Measurements from ENCODE around the gene MAGIX.
A peak's percentile ranks its signal among the peaks of the same experiment; 100 is the strongest.
"Not testable (repeated sequence)": the region's sequence is repeated elsewhere in the genome, so short reads cannot be mapped to it uniquely, and the experiment has no call there.

MAGIX gene

GRCh38 chrX:49162620-49163019, at the start of gene MAGIX:
Gene MAGIX, plus strand, starts transcription at chrX:49162758. Its CDS starts 132 bp downstream, at chrX:49162890.
- no peak for DNase-seq

DNA sequence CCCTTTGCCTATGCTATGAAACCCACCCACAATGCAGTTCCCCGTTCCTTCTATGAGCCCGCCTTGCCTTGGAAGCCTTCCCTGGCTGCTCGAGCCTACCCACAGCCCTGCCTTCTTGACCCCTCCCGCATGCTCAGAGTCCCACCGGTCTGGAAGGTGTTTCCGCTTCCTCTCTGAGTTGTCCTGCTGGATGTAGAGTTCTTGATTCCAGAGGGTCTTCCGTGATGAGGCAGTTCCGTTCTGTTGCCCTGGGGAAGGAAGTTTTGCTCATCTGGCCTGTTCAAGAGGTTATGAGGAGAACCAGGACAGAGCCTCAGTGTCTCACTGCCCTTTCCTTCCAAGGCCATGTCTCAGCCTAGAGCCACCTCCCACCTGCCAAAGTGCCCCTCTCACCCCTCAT, 46.5 kb upstream of the MAGIX start:
- DNase-seq = no peak

GRCh38 chrX:49116716-49117115, 45.8 kb upstream of the MAGIX start:
- DNase-seq = no peak

DNA sequence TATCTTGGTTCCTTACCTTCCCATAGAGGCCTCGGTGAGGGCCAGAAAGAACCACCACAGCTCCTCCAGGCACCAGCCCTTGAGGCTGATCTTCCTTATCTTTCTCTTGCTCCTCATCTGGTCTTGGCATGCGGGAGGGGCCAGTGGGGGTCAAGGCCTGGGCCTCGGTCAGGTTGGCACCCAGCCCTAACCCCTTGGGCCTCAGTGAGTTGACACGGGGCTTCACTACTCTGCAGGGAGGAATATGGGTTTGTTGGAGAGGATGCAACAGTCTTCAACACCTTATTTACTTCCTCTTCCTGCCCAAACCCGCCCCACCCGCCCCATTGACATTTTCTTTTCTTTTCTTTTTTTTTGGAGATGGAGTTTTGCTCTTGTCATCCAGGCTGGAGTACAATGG, 45.0 kb upstream of the MAGIX start:
- DNase-seq = no peak

- DNase-seq = no peak
These were observed 42.5 kb upstream of the MAGIX start for GRCh38 chrX:49120091-49120490.

GRCh38 chrX:49122499-49122898, 40.1 kb upstream of the MAGIX start:
- no peak for DNase-seq

DNA sequence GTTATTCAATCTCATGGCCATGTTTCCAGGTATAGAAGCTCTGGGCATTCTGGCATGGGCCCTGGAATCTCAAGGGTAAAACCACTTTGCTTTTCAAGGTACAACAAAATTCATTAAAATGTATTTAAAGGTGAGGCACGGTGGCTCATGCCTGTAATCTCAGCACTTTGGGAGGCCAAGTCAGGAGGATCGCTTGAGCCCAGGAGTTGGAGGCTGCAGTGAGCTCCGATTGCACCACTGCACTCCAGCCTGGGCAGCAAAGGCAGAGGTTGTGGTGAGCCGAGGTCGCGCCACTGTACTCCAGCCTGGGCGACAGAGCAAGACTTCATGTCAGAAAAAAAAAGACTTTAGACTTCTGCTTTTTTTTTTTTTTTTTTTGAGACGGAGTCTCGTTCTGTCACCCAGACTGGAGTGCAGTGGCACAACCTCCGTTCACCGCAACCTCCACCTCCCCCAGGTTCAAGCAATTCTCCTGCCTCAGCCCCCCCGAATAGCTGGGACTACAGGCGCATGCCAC, 34.8 kb upstream of the MAGIX start:
- not testable (repeated sequence) for DNase-seq

GRCh38 chrX:49129427-49129826, 33.1 kb upstream of the MAGIX start:
- no peak for DNase-seq

DNA sequence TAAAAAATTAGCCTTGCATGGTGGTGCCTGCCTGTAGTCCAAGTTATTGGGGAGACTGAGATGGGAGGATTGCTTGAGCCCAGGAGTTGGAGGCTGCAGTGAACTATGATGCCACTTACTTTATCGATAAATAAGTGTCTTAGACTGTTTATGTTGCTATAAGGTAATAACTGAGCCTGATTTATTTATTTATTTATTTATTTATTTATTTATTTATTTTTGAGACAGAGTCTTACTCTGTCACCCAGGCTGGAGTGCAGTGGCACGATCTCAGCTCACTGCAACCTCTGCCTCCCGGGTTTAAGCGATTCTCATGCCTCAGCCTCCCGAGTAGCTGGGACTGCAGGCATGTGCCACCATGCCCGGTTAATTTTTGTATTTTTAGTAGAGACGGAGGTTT, 30.3 kb upstream of the MAGIX start:
- not testable (repeated sequence) for DNase-seq

- no peak for DNase-seq
These were observed 28.8 kb upstream of the MAGIX start for GRCh38 chrX:49133759-49134158.

- no peak for DNase-seq
These were observed 25.1 kb upstream of the MAGIX start for GRCh38 chrX:49137492-49137891.

GRCh38 chrX:49139713-49140112, 22.8 kb upstream of the MAGIX start:
- DNase-seq = no peak

- DNase-seq = not testable (repeated sequence)
These were observed 20.3 kb upstream of the MAGIX start for GRCh38 chrX:49142264-49142663.

- not testable (repeated sequence) for DNase-seq
These were observed 19.4 kb upstream of the MAGIX start for GRCh38 chrX:49143154-49143553.

DNA sequence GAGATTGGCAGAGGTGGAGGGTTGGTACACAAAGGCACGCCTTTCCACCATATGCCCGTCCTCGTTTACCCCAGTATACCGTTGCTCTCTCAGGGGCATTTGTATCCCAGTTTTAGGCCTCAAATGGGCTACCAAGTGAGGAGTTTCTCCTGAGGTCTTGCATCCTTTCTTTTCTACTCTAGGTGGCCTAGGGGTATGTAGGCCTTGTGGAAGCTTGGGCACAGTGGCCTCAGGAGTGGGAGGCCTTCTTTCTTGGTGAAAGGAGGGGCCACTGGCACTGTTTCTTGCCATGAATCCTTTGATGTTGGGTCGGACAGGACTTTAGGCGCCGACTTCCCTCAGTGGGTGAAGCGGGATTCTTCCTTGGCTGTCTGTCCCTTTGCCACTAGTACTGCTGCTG, 15.3 kb upstream of the MAGIX start:
- no peak for DNase-seq

GRCh38 chrX:49147936-49148335, 14.6 kb upstream of the MAGIX start:
- DNase-seq = no peak

GRCh38 chrX:49148390-49149100, 14.0 kb upstream of the MAGIX start:
- not testable (repeated sequence) for DNase-seq

DNA sequence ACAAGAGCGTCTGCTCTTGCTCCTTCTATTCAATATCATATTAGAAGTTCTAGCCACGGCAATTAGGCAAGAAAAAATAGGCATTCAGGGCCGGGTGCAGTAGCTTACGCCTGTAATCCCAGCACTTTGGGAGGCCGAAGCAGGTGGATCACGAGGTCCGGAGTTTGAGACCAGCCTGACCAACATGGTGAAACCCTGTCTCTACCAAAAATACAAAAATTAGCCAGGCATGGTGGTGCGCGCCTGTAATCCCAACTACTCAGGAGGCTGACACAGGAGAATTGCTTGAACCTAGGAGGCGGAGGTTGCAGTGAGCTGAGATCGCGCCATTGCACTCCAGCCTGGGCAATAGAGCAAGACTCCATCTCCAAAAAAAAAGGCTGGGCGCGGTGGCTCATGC, 13.3 kb upstream of the MAGIX start:
- DNase-seq = not testable (repeated sequence)

- DNase-seq = no peak
These were observed 9.1 kb upstream of the MAGIX start for GRCh38 chrX:49153467-49153866.

GRCh38 chrX:49155243-49155899, 7.2 kb upstream of the MAGIX start:
- DNase-seq = peak; percentile 24

GRCh38 chrX:49155900-49156837, 6.4 kb upstream of the MAGIX start:
- peak; percentile 50 for DNase-seq

DNA sequence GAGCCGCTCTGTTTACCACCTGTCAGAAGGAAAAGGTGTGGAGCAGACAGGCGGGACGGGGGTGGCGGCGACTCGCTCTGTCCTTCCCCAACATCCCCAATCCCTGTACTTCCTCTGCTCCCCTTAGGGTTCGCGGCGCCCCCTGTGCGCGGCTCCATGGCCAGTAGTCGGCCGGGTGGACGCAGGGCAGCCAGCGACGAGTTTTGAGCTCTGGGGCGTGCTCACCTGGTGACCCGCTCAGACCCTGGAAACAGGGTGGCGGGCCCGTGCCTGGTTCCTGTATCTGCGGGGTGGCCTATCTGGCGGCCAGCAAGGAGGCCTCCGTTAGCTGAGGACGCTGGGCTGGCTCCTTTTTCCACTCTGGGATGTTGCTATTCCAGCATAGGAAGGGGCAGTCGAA, 5.4 kb upstream of the MAGIX start:
- no peak for DNase-seq

GRCh38 chrX:49160908-49161307, 1.6 kb upstream of the MAGIX start:
- DNase-seq = no peak
